ENCODE results near the gene RNF220. TPM values are rescaled to one million over a fixed set of nuclear protein-coding genes. Genes with fewer than 3 reads are reported as not detected.

RNF220 gene
- total RNA-seq, 3 donors from 2014 or later, result 130 to 140 (median 139) TPM

DNA sequence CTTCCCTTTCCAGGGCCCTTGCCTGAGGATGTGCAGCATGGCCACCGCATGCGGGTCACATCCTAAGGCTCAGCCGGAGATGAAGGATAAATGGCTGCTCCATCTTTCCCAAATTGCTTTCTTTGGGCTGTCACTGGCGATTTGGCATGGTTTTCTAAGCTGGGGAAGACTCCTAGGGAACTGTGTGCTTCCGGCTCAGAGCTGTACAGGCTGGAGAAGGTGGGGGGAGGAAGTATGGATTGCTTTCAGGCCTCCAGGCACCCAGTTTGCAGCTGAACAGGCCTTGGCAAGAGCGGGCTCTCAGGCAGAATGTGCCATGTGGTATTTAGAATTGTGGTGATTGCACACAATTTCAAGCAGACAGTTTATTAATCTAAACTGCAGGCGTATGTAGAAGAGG lies 220.3 kb downstream of the RNF220 start:
- H3K4me3 Mint-ChIP-seq, result no peak overlapping the region
- peaks cover under 1% of the 10 kb centered on the region for H3K4me1 Mint-ChIP-seq (ENCODE audit: low read depth)
- no peaks in the 10 kb centered on the region for H3K36me3 Mint-ChIP-seq (ENCODE audit: insufficient read depth)
- DNase-seq, result no peak
- no peaks in the 10 kb centered on the region for H3K9me3 Mint-ChIP-seq
- H3K27me3 Mint-ChIP-seq (ENCODE audit: low read depth), result no peaks in the 10 kb centered on the region
- ATAC-seq, result no peak

GRCh38 chr1:44628962-44629756 lies 224.1 kb downstream of the RNF220 start:
- Mint-ChIP-seq H3K4me3 (no peak overlapping the region), H3K4me1 (ENCODE audit: low read depth) (peaks cover 25% of the 10 kb centered on the region), H3K9me3 (no peaks in the 10 kb centered on the region), H3K36me3 (ENCODE audit: insufficient read depth) (peaks cover 6% of the 10 kb centered on the region), H3K27me3 (ENCODE audit: low read depth) (no peaks in the 10 kb centered on the region)
- DNase-seq (no peak), ATAC-seq (no peak)

DNA sequence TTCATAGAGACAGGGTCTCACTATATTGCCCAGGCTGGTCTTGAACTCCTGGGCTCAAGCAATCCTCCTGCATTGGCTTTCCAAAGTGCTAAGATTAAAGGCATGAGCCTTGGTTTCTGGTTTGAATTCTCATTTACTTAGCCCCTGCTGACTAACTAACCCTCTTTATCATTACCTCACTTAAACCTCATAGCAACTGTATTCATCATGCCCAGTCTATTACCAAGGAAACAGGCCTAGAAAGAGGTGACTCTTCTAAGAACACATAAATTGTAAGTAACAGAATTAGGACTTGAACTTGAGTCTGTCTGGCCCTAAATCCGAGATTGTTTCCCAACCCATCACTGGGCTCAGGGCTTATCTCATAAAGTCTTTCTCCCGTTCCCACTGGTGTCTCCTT lies 225.1 kb downstream of the RNF220 start:
- Mint-ChIP-seq H3K4me1 (ENCODE audit: low read depth) (peaks cover 29% of the 10 kb centered on the region), H3K9me3 (no peaks in the 10 kb centered on the region), H3K36me3 (ENCODE audit: insufficient read depth) (peaks cover 12% of the 10 kb centered on the region), H3K4me3 (peak overlapping the region; percentile 90), H3K27me3 (ENCODE audit: low read depth) (no peaks in the 10 kb centered on the region)
- ATAC-seq (no peak), DNase-seq (no peak)

GRCh38 chr1:44631333-44631646 lies 226.2 kb downstream of the RNF220 start:
- peaks cover 32% of the 10 kb centered on the region for H3K4me1 Mint-ChIP-seq (ENCODE audit: low read depth)
- no peaks in the 10 kb centered on the region for H3K9me3 Mint-ChIP-seq
- peak in 1 of 2 donors; percentile 14 for ATAC-seq
- H3K27me3 Mint-ChIP-seq (ENCODE audit: low read depth), result no peaks in the 10 kb centered on the region
- H3K4me3 Mint-ChIP-seq, result peak overlapping the region; percentile 90
- DNase-seq, result no peak
- peaks cover 19% of the 10 kb centered on the region for H3K36me3 Mint-ChIP-seq (ENCODE audit: insufficient read depth)

DNA sequence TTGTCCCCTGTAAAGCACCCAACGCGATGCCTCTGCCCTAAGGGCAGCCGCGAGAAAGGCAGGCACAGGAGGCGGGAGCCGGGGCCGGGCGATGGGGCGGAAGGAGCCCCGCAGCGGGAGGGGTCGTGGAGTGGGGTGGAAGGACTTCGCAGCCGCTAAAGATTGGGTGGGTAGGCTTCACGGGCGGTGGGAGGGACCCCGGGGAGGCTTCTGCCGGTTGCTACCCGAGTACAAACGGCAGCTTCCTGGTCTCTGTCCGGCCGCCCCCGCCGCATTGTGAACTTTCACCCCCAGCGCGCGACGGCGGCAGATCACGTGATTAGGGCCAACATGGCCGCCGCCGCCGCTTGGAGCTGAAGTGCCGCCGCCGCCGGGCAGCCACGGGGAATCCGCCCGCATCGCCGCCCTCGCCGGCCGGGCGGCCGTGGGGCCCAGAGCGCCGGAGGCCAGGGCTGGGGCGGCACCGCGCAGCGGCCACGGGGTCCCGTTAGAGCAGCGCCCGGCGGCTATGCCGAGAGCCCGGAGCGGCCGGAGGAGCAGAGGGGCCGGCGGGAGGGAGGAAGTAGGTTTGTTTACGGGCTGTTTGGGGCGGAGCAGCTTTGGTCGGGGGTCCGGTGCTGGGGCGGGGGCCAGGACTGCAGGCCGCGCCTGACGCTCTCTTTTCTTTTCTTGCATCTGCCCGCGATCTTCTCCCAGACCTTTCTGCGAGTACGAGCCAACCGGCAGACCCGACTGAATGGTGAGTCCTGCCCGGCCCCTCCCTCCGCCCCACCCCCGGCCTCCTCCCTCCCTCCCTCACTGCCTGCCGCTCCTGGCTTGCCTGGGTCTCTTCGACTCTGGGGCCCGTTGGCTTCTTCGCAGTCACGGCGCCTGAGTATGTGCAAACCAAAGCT lies 226.8 kb downstream of the RNF220 start:
- ATAC-seq (peak; percentile 82 to 85), DNase-seq (peak; percentile 89)
- peak overlapping the region; percentile 90 for H3K4me3 Mint-ChIP-seq
- H3K27me3 Mint-ChIP-seq (ENCODE audit: low read depth), result no peaks in the 10 kb centered on the region
- H3K4me1 Mint-ChIP-seq (ENCODE audit: low read depth), result peaks cover 32% of the 10 kb centered on the region
- peaks cover 23% of the 10 kb centered on the region for H3K36me3 Mint-ChIP-seq (ENCODE audit: insufficient read depth)
- no peaks in the 10 kb centered on the region for H3K9me3 Mint-ChIP-seq

DNA sequence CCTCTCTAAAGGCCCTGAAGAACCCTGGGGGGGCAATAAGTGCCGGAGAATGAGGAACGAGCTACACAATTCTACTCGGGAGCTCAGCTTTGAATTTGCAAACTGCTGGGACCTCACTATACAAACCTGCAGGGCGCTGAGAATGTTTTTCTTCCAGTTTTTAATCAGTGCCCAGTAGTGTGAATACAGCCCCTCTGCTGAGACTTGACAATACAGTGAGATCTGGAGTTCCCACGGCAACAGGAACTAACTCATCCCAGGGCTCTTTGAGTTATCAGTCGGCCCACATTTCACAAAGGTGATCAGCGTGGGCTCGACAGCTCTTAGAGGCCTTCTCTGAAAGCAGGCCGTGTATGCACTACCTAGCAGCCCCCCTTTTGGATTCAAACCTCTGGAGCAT lies 227.5 kb downstream of the RNF220 start:
- Mint-ChIP-seq H3K27me3 (ENCODE audit: low read depth) (no peaks in the 10 kb centered on the region), H3K9me3 (no peaks in the 10 kb centered on the region), H3K36me3 (ENCODE audit: insufficient read depth) (peaks cover 29% of the 10 kb centered on the region), H3K4me3 (peak overlapping the region; percentile 90), H3K4me1 (ENCODE audit: low read depth) (peaks cover 32% of the 10 kb centered on the region)
- DNase-seq (no peak), ATAC-seq (no peak)

DNA sequence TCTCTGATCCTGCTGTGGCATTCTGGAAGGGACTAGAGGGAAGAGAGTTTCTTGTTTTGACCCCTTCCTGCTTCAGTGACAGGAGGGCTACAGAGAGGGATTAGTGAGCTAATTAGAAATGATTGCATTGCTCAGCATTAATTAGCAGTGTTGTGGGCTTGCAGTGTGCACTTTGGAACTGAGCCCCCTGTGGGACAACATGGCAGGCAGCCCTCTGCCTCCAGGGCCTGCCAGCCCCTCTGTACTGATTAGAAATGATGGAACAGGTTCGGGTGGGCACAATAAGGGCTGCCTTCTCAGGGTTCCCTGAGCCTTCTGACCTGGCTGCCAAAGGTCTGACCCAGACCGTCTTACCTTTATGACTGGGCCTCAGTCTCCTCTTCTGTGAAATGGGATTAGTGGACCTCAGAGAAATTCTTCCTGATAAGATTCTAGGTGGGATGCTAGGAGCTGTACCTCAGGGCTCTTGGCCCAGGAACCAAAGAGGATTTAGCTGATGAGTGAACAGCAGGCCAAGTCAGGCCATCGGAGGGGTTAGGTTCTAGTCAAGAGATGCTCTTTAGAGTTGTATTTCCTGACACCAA lies 229.6 kb downstream of the RNF220 start:
- H3K4me3 Mint-ChIP-seq, result no peak overlapping the region
- no peak for ATAC-seq

DNA sequence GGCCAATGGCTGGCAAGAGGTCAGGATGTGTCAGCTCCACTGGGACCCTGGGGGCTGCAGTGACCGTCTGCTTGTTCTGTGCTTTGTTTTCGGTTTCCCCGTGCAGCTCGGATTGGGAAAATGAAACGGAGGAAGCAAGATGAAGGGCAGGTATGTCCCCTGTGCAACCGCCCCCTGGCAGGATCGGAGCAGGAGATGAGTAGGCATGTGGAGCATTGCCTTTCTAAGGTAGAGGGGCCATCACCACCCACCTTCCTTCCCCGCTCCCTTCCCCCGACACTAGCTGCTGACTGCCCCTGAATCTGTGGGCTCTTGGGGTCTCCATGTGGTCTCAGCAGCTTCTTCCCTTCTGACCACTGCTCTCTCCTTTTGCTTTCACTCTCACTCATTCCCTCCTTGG lies 230.4 kb downstream of the RNF220 start:
- H3K4me3 Mint-ChIP-seq, result no peak overlapping the region
- H3K4me1 Mint-ChIP-seq (ENCODE audit: low read depth), result peaks cover 31% of the 10 kb centered on the region
- H3K9me3 Mint-ChIP-seq, result no peaks in the 10 kb centered on the region
- H3K27me3 Mint-ChIP-seq (ENCODE audit: low read depth), result no peaks in the 10 kb centered on the region
- H3K36me3 Mint-ChIP-seq (ENCODE audit: insufficient read depth), result peaks cover 36% of the 10 kb centered on the region
- DNase-seq, result no peak
- no peak for ATAC-seq

More for the DNA sequence above, 229.6 kb downstream of the RNF220 start:
- Mint-ChIP-seq H3K4me1 (ENCODE audit: low read depth) (peaks cover 32% of the 10 kb centered on the region), H3K27me3 (ENCODE audit: low read depth) (no peaks in the 10 kb centered on the region), H3K9me3 (no peaks in the 10 kb centered on the region), H3K36me3 (ENCODE audit: insufficient read depth) (peaks cover 36% of the 10 kb centered on the region)
- DNase-seq, result no peak

GRCh38 chr1:44636083-44636687 lies 231.1 kb downstream of the RNF220 start:
- DNase-seq, result no peak
- no peak overlapping the region for H3K4me3 Mint-ChIP-seq
- no peaks in the 10 kb centered on the region for H3K27me3 Mint-ChIP-seq (ENCODE audit: low read depth)
- peaks cover 23% of the 10 kb centered on the region for H3K4me1 Mint-ChIP-seq (ENCODE audit: low read depth)
- peaks cover 36% of the 10 kb centered on the region for H3K36me3 Mint-ChIP-seq (ENCODE audit: insufficient read depth)
- no peaks in the 10 kb centered on the region for H3K9me3 Mint-ChIP-seq
- ATAC-seq, result no peak

DNA sequence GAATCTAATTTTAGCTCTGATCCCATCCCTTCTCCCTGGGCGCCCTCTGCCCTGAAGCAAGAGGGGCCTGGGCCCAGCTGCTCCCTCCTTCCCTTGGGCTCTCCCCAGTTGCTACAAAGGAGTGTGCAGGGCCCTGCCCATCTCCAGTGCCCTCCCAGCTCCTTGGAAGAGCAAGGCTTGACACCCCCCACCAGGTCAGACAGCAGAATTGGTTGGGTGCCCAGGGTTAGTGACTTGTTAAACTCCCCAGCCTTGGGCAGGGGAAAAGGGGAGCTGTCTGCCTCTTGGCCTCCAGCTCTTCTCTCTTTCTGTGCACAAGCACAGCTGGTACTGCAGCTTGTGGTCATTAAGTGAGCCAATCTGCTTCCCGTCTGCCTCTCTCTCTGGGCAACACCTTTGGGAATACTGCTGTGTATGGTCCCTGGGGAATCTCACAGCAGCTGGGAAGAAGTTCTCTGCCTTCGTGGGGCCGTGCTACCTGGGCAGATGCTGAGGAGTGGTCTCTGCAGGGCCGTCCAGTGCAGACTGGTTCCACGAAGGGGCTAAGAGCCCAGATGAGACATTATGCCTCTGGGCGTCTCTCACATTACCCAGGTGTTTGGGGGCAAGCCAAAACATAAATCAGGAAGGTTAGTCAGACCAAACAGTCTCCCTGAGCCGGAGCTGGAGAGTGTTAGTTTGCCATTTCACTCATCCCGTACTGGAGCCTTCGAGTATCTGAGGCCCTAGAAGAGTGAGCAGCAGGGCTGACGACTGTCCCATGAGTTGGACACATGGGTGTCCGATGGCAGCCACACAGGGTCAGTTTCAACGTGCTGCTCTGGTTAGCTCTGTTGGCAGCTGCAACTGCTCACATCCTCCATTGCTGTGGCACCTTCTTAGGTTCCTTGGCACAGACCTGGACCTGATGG lies 231.9 kb downstream of the RNF220 start:
- H3K4me1 Mint-ChIP-seq (ENCODE audit: low read depth), result peaks cover 20% of the 10 kb centered on the region
- ATAC-seq (no peak), DNase-seq (no peak)
- no peaks in the 10 kb centered on the region for H3K9me3 Mint-ChIP-seq
- peaks cover 37% of the 10 kb centered on the region for H3K36me3 Mint-ChIP-seq (ENCODE audit: insufficient read depth)
- H3K27me3 Mint-ChIP-seq (ENCODE audit: low read depth), result no peaks in the 10 kb centered on the region
- no peak overlapping the region for H3K4me3 Mint-ChIP-seq

DNA sequence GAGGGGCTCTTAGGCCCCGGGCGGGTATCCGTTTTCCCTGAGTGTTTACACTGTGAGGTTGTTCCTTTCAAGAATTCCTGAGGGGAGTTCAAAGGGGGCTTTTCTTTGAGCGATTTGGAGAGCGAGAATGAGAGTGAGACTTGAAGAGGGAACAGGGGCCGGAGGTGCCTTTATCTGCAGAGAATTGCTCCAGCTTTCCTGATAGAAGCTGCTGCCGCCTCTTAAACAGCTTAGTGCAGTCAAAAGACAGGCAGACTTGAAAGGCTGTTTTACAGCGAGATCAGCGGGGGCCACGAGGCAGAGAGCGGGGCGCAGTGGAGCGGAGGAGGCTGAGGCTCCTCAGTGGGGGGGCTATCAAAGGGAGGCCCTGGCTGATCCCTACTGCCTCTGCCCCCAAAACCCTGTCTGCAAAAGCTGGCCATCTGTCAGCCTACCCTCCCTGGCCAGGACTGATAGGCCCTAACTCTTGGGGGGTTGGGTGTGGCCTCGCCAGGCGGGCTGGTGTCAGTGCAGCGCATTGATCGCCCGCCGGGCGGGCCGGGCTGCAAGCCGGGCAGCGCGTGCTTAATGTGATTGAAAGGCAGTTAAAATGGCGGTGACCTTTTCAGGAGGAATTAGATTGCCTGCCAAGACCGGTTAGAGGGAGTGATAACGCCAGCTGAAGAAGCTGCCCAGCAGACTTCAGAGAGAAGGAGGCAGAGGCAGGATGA lies 232.8 kb downstream of the RNF220 start:
- Mint-ChIP-seq H3K9me3 (no peaks in the 10 kb centered on the region), H3K4me1 (ENCODE audit: low read depth) (peaks cover 20% of the 10 kb centered on the region), H3K27me3 (ENCODE audit: low read depth) (no peaks in the 10 kb centered on the region), H3K36me3 (ENCODE audit: insufficient read depth) (peaks cover 44% of the 10 kb centered on the region), H3K4me3 (no peak overlapping the region)
- ATAC-seq (no peak), DNase-seq (no peak)

DNA sequence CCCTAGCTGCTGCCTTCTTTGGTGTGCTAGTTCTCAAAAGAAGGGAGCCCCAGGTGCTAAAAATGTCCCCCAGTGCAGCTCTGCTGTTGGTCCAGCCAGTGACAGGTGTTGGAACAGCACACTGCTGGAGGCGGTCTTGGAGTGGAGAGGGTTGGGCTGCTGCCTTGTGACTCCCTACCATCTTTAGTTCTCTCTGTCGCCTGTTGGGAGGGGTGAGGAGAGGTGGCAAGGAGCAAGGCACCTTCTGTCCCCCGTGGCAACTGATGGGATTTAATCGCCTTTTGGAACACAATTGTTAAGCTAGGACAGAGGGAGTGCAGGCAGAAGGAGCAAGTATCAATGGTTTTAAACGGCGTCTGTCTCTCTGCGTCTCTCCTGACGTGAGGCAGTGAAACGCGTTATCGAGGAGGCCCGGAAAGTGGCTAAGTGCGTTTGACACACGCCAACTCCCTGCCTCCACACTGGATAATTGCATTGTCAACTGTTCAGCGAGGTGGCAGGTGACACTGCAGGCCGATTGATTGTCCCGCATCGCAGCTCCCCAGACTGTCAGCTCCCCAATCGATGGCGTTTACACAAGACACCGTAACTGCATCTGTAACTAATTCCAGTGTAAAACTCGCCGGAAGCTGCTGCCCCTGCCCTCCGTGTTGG lies 235.3 kb downstream of the RNF220 start:
- no peak overlapping the region for H3K4me3 Mint-ChIP-seq
- peaks cover 3% of the 10 kb centered on the region for H3K4me1 Mint-ChIP-seq (ENCODE audit: low read depth)
- H3K27me3 Mint-ChIP-seq (ENCODE audit: low read depth), result no peaks in the 10 kb centered on the region
- H3K9me3 Mint-ChIP-seq, result no peaks in the 10 kb centered on the region
- ATAC-seq, result no peak
- peaks cover 44% of the 10 kb centered on the region for H3K36me3 Mint-ChIP-seq (ENCODE audit: insufficient read depth)
- DNase-seq, result no peak
